Measurements from ENCODE around the gene OR52J3. TPM values are rescaled to one million over a fixed set of nuclear protein-coding genes. Genes with fewer than 3 reads are reported as not detected.

OR52J3 gene
- total RNA-seq (not detected), polyA plus RNA-seq (not detected)
- long read RNA-seq, donor 1 = 0 reads
- long read RNA-seq, donor 2 = 0 reads

GRCh38 chr11:5046226-5046625 lies at the start of gene OR52J3:
TSS of gene OR52J3 (plus strand) at chr11:5046526. CDS start at chr11:5046526, 0 bp downstream.
- intact Hi-C loops (cut with DNase I) = no loop called here
- Histone ChIP-seq H3K36me3 (ENCODE audit: control insufficient read depth in 1 of 2, insufficient read depth in 2 of 2, low read length in 1 of 2) (no peaks in the 10 kb centered on the region), H3K27ac (ENCODE audit: low read depth in 1 of 2, low read length in 2 of 2) (no peak within 1 kb of the TSS), H3K4me3 (ENCODE audit: low read length in 2 of 2) (no peak within 1 kb of the TSS), H3K27me3 (ENCODE audit: control insufficient read depth in 1 of 2, insufficient read depth in 2 of 2, low read length in 1 of 2) (peaks cover 0 to 3% of the 10 kb centered on the region in 2 donors), H3K9me3 (ENCODE audit: control insufficient read depth, low read length) (no peaks in the 10 kb centered on the region), H3K4me1 (ENCODE audit: control insufficient read depth in 1 of 2, insufficient read depth in 2 of 2, low read length in 2 of 2) (no peaks in the 10 kb centered on the region)
- DNase-seq (no peak), ATAC-seq (ENCODE audit: low FRiP score) (no peak)
- 31 to 49% methylated on average over 1 of the region's 1 CpG for WGBS, 2 donors

DNA sequence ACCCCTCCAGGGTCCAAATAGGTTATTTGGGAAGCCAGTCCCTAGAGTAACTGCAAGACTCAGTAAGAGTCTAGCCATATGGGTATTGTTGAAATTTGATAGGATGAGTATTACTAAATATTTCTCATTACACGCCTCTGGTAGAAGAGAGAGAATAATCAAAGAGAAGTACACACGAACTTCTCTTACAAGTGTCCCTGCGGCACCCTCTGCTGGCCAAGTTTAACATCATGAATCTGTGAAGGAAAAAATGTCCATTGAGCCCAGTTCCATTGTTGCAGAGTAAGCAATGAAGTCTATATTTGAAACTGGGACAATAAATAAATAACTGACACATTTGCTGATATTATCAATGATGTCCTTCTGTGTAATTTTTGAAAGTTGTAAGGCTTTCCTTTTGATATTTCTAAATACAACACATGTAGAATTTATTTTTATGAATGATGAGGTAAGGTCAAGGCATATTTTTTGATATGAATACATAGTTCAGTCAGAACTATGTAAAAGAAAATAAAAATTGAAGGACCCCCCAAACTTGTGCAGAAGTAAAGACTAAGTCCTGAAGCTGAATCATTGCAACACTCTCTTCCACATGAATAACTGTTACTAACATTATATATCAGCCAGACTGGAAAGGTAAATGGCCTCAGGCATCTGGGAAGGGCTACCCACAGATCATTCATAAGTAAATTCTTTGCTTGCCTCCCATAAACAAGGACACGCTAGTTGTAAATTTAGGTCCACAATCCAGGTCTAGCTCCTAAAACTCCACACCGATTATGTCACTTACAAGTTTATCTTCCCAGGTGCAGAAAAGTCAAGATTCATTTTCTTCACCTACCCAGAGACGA lies 41.7 kb upstream of the OR52J3 start:
- ATAC-seq (ENCODE audit: low FRiP score) (no peak), DNase-seq (no peak)
- Histone ChIP-seq H3K36me3 (ENCODE audit: control insufficient read depth in 1 of 2, insufficient read depth in 2 of 2, low read length in 1 of 2) (no peaks in the 10 kb centered on the region), H3K9me3 (ENCODE audit: control insufficient read depth, low read length) (no peaks in the 10 kb centered on the region), H3K4me3 (ENCODE audit: low read length in 2 of 2) (no peak overlapping the region), H3K4me1 (ENCODE audit: control insufficient read depth in 1 of 2, insufficient read depth in 2 of 2, low read length in 2 of 2) (no peaks in the 10 kb centered on the region), H3K27me3 (ENCODE audit: control insufficient read depth in 1 of 2, insufficient read depth in 2 of 2, low read length in 1 of 2) (no peaks in the 10 kb centered on the region), H3K27ac (ENCODE audit: low read depth in 1 of 2, low read length in 2 of 2) (no peak overlapping the region)
- 35 to 41% methylated on average over 6 of the region's 6 CpGs for WGBS, 2 donors
- intact Hi-C loops (cut with DNase I) = loop anchor here (10.0 kb wide), 1 partner anchor 370 kb away; the partner anchor contains the start of gene OR51D1 (in 2 of the 2)

DNA sequence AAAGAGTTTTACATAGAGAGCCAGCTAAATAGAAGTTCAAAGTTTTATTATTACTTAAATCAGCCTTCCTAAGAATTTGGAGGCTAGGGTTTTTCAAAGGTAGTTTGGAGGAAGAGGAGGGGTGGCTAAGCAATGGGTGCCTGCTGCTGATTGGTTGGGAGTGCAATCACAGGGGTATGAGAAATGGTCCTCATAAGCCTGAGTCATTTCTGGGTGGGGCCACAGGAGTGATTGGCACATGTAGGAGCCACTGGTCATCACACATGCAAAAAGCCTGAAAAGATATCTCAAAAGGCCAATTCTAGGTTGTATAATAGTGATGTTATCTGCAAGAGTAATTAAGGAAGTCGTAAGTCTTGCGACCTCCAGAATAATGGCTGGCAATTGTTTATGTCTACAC lies 38.8 kb upstream of the OR52J3 start:
- ATAC-seq (ENCODE audit: low FRiP score) = no peak
- Histone ChIP-seq H3K9me3 (ENCODE audit: control insufficient read depth, low read length) (no peaks in the 10 kb centered on the region), H3K4me1 (ENCODE audit: control insufficient read depth in 1 of 2, insufficient read depth in 2 of 2, low read length in 2 of 2) (no peaks in the 10 kb centered on the region), H3K4me3 (ENCODE audit: low read length in 2 of 2) (no peak overlapping the region), H3K27ac (ENCODE audit: low read depth in 1 of 2, low read length in 2 of 2) (no peak overlapping the region), H3K27me3 (ENCODE audit: control insufficient read depth in 1 of 2, insufficient read depth in 2 of 2, low read length in 1 of 2) (no peaks in the 10 kb centered on the region), H3K36me3 (ENCODE audit: control insufficient read depth in 1 of 2, insufficient read depth in 2 of 2, low read length in 1 of 2) (no peaks in the 10 kb centered on the region)
- DNase-seq = no peak
- intact Hi-C loops (cut with DNase I) = loop anchor here (10.0 kb wide), 1 partner anchor 373 kb away; the partner anchor contains the start of gene OR51D1 (in 2 of the 2)
- WGBS, 2 donors = 50 to 80% methylated on average over 2 of the region's 2 CpGs

DNA sequence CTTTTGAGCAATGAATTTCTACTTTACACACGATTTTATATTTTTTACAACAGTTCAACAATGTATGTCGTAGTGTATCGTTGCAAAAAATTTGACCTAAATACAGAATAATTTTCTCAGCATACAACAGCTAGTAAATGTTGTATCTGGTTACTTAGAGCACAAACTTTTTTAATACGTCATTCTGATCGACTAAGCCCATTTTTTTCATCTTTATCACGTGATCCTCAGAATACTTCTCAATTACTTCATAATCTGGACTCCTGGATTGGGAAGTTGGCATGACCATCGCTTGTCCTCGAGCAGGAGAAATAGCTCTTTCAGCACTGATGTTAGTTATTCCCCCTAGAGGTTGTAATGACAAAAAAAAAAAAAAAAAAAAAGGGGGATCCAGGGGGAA lies 35.1 kb upstream of the OR52J3 start:
- 63 to 66% methylated on average over 8 of the region's 8 CpGs for WGBS, 2 donors
- Histone ChIP-seq H3K9me3 (ENCODE audit: control insufficient read depth, low read length) (no peaks in the 10 kb centered on the region), H3K27me3 (ENCODE audit: control insufficient read depth in 1 of 2, insufficient read depth in 2 of 2, low read length in 1 of 2) (no peaks in the 10 kb centered on the region), H3K4me3 (ENCODE audit: low read length in 2 of 2) (no peak overlapping the region), H3K4me1 (ENCODE audit: control insufficient read depth in 1 of 2, insufficient read depth in 2 of 2, low read length in 2 of 2) (no peaks in the 10 kb centered on the region), H3K27ac (ENCODE audit: low read depth in 1 of 2, low read length in 2 of 2) (no peak overlapping the region), H3K36me3 (ENCODE audit: control insufficient read depth in 1 of 2, insufficient read depth in 2 of 2, low read length in 1 of 2) (no peaks in the 10 kb centered on the region)
- ATAC-seq (ENCODE audit: low FRiP score) = no peak
- intact Hi-C loops (cut with DNase I) = no loop called here
- no peak for DNase-seq

GRCh38 chr11:5013012-5013411 lies 33.3 kb upstream of the OR52J3 start:
- intact Hi-C loops (cut with DNase I) = no loop called here
- no peak overlapping the region for H3K27ac ChIP-seq (ENCODE audit: low read depth in 1 of 2, low read length in 2 of 2)
- DNase-seq (no peak), ATAC-seq (ENCODE audit: low FRiP score) (no peak)
- WGBS, 2 donors = 80 to 82% methylated on average over 1 of the region's 1 CpG
- H3K27me3 ChIP-seq (ENCODE audit: control insufficient read depth in 1 of 2, insufficient read depth in 2 of 2, low read length in 1 of 2) = no peaks in the 10 kb centered on the region
- H3K36me3 ChIP-seq (ENCODE audit: control insufficient read depth in 1 of 2, insufficient read depth in 2 of 2, low read length in 1 of 2) = no peaks in the 10 kb centered on the region
- H3K4me3 ChIP-seq (ENCODE audit: low read length in 2 of 2) = no peak overlapping the region
- H3K4me1 ChIP-seq (ENCODE audit: control insufficient read depth in 1 of 2, insufficient read depth in 2 of 2, low read length in 2 of 2) = no peaks in the 10 kb centered on the region
- H3K9me3 ChIP-seq (ENCODE audit: control insufficient read depth, low read length) = no peaks in the 10 kb centered on the region

DNA sequence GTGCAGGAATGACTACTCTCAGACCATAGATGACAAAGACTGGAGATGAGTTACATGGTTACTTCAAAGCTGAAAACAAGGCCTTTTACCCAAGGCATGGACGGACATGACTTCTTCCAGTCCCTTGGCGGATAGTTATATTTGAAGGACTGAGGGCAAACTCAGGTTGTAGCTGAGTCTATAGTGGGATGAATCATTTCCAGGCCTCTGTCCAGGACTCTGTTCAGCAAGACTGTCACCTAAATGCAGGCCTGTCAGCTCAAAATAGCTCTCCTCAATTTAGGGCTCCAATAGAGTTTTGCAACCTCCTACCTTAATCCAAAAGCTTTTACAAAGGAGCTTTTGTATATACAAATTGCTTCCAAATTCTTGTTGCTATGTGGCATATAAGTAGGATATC lies 24.3 kb upstream of the OR52J3 start:
- H3K36me3 ChIP-seq (ENCODE audit: control insufficient read depth in 1 of 2, insufficient read depth in 2 of 2, low read length in 1 of 2) = no peaks in the 10 kb centered on the region
- ATAC-seq (ENCODE audit: low FRiP score) (no peak), DNase-seq (no peak)
- peaks cover 9% of the 10 kb centered on the region for H3K9me3 ChIP-seq (ENCODE audit: control insufficient read depth, low read length)
- intact Hi-C loops (cut with DNase I) = no loop called here
- no peak overlapping the region for H3K4me3 ChIP-seq (ENCODE audit: low read length in 2 of 2)
- no peak overlapping the region for H3K27ac ChIP-seq (ENCODE audit: low read depth in 1 of 2, low read length in 2 of 2)
- WGBS, 2 donors = 89 to 95% methylated on average over 2 of the region's 2 CpGs
- no peaks in the 10 kb centered on the region for H3K4me1 ChIP-seq (ENCODE audit: control insufficient read depth in 1 of 2, insufficient read depth in 2 of 2, low read length in 2 of 2)
- H3K27me3 ChIP-seq (ENCODE audit: control insufficient read depth in 1 of 2, insufficient read depth in 2 of 2, low read length in 1 of 2) = no peaks in the 10 kb centered on the region

GRCh38 chr11:5036669-5037068 lies 9.7 kb upstream of the OR52J3 start:
- no peak overlapping the region for H3K4me3 ChIP-seq (ENCODE audit: low read length in 2 of 2)
- H3K27me3 ChIP-seq (ENCODE audit: control insufficient read depth in 1 of 2, insufficient read depth in 2 of 2, low read length in 1 of 2) = no peaks in the 10 kb centered on the region
- WGBS, 2 donors = 68 to 70% methylated on average over 2 of the region's 2 CpGs
- no peaks in the 10 kb centered on the region for H3K4me1 ChIP-seq (ENCODE audit: control insufficient read depth in 1 of 2, insufficient read depth in 2 of 2, low read length in 2 of 2)
- ATAC-seq (ENCODE audit: low FRiP score) (no peak), DNase-seq (no peak)
- no peaks in the 10 kb centered on the region for H3K36me3 ChIP-seq (ENCODE audit: control insufficient read depth in 1 of 2, insufficient read depth in 2 of 2, low read length in 1 of 2)
- H3K27ac ChIP-seq (ENCODE audit: low read depth in 1 of 2, low read length in 2 of 2) = no peak overlapping the region
- H3K9me3 ChIP-seq (ENCODE audit: control insufficient read depth, low read length) = no peaks in the 10 kb centered on the region
- intact Hi-C loops (cut with DNase I) = no loop called here

DNA sequence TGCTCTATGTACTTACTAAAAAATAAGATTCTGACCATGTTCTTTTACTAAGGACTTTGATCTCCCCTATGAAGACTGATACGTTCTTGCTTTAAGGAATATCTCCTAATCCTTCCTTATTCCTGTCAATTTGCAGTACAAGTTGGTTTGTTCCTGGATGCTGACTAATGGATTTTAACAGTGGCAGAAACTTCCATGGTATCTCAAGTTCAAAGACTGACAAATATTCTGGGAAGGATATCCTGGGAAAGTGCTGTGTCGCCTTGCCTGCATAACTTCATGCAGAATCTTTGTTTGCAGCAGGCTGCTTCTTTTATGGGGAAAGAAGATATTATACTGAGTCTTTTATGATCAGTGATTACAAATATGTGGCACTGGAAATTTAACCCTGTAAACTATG lies 8.4 kb upstream of the OR52J3 start:
- Histone ChIP-seq H3K4me1 (ENCODE audit: control insufficient read depth in 1 of 2, insufficient read depth in 2 of 2, low read length in 2 of 2) (no peaks in the 10 kb centered on the region), H3K9me3 (ENCODE audit: control insufficient read depth, low read length) (no peaks in the 10 kb centered on the region), H3K27me3 (ENCODE audit: control insufficient read depth in 1 of 2, insufficient read depth in 2 of 2, low read length in 1 of 2) (no peaks in the 10 kb centered on the region), H3K4me3 (ENCODE audit: low read length in 2 of 2) (no peak overlapping the region), H3K27ac (ENCODE audit: low read depth in 1 of 2, low read length in 2 of 2) (no peak overlapping the region), H3K36me3 (ENCODE audit: control insufficient read depth in 1 of 2, insufficient read depth in 2 of 2, low read length in 1 of 2) (no peaks in the 10 kb centered on the region)
- DNase-seq = no peak
- no peak for ATAC-seq (ENCODE audit: low FRiP score)
- intact Hi-C loops (cut with DNase I) = no loop called here
- WGBS, 2 donors = 42 to 66% methylated on average over 2 of the region's 2 CpGs

GRCh38 chr11:5038341-5038740 lies 8.0 kb upstream of the OR52J3 start:
- WGBS, 2 donors = 66 to 81% methylated on average over 1 of the region's 1 CpG
- Histone ChIP-seq H3K27ac (ENCODE audit: low read depth in 1 of 2, low read length in 2 of 2) (no peak overlapping the region), H3K27me3 (ENCODE audit: control insufficient read depth in 1 of 2, insufficient read depth in 2 of 2, low read length in 1 of 2) (no peaks in the 10 kb centered on the region), H3K4me1 (ENCODE audit: control insufficient read depth in 1 of 2, insufficient read depth in 2 of 2, low read length in 2 of 2) (no peaks in the 10 kb centered on the region), H3K36me3 (ENCODE audit: control insufficient read depth in 1 of 2, insufficient read depth in 2 of 2, low read length in 1 of 2) (no peaks in the 10 kb centered on the region), H3K4me3 (ENCODE audit: low read length in 2 of 2) (no peak overlapping the region), H3K9me3 (ENCODE audit: control insufficient read depth, low read length) (no peaks in the 10 kb centered on the region)
- DNase-seq (no peak), ATAC-seq (ENCODE audit: low FRiP score) (no peak)
- intact Hi-C loops (cut with DNase I) = no loop called here

Measured in aorta (tissue), 5 donors.